IPS-NIHi11 (cell line): Measurements from ENCODE around the gene GABRG3.
A peak's percentile ranks its signal among the peaks of the same experiment; 100 is the strongest.

Source experiments
- DNase-seq: peaks from one replicate; pipeline ENCODE4 v3.0.0; 2012; ENCODE audit warnings: mixed read lengths, low spot score

GABRG3 gene

DNA sequence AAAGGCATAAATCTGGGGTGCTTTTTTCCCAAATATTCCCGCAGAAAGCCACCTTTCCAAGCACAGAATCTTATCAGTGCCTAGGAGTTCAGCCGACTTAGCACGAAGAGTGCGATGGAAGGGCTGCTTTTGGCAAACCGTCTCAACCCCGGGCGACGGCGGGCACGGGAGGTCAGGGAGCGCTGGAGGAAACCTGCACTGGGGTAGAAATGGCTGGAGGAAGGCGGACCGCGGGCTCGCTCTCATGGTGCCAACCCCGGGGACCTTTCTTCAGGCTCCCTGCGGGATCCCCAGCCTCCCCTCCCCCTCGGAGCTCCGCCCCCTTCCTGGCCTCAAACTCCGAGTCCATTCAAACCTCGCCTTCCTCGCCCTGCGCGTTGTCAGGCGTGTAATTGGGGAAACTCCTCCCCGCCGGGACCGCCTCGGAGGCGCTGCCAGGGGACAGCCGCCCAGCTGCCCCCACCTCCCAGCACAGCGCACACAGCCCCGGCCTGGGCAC is at the start of gene GABRG3:
GABRG3 (plus strand) TSS at position 470 of the 499 bp plus-strand sequence.
- peak; percentile 60 for DNase-seq

DNA sequence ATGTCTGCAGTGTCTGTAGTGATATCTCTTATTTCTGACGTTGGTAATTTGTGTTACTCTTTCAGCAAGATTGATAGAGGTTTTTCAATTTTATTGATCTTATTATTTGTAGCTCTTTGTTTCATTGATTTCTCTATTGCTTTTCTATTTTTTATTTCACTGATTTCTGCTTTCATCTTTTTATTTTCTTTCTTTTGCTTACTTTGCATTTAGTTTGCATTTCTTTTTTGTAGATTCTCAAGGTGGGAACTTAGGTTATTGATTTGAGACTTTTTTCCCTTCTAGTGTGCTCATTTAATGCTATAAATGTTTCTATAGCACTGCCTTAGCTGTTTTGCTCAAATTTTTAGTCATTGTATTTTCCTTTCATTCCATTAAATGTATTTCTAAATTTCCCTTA is 49.5 kb upstream of the GABRG3 start:
- no peak for DNase-seq

DNA sequence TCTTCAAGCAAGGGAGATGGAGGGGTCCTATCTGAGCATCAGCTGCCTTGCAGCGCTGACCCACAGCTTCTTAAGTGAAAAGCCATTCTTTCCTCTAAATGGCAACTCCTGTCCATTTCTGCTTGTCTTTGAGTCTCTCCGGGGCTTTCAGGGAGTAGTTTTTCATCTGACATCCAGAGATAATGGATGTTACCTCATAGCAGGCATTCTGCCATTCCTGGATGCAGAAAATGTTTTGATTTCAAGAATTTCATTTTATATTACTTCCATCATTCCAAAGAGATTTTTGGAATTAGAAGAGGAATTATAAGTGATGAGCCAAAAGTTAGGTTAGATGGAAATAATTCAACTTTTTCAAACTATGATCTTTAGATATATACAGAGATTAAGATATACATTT is 44.9 kb upstream of the GABRG3 start:
- DNase-seq = no peak

DNA sequence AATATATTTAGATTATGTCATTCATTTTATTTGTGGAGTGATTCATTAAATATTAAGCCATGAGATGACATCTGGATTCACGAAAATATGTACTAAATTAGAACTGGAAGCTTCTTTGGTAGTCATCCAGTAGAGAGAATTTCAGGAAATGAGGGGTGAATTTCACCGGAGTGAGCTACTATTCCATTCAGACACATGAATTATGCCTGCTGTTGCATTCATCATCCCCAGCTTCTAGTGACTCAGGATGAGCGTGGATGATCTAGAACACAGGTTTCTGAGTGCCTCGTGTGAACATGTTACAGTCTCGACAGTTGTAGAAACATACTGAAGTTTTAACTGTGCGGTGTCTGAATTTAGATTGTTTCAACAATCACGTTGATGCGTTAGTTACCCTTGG is 42.9 kb upstream of the GABRG3 start:
- no peak for DNase-seq

DNA sequence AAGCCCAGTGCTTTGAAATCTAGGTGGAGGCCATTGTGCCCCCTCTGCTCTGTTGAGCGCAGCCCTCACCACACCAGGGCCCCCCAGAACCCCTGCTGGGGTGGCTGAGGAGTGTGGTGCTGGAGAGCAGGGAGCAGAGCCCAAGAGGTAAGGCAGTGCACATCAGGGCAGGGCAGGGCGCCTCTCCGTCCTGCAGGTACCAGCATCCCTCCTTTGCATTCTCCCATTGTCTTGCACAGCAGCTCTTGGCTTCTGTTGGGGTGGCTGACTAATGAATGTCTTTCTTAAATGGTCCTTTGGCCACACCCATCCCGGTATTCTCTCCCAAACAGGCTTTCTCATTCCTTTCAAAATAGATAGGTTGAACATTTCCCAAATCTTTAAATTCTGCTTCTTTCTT is 41.4 kb upstream of the GABRG3 start:
- no peak for DNase-seq

DNA sequence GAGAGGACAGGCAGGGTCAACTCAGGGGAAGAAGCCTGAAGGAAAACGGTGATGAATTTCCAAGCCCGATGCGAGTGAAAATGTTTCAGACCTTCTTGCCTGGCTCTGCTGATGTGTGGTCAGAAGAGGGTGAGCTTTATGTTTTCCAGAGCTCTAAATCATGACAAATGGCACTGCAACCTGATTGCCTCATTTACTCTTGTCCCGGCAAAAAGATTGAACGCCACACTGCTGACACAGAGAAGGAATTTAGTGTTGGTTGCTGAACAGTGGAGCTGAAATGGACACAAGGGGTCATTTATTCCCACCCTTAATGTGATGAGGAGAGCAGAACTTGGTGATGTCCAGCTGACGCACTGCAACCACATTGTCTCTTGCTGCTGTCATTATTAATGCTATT is 36.1 kb upstream of the GABRG3 start:
- no peak for DNase-seq

DNA sequence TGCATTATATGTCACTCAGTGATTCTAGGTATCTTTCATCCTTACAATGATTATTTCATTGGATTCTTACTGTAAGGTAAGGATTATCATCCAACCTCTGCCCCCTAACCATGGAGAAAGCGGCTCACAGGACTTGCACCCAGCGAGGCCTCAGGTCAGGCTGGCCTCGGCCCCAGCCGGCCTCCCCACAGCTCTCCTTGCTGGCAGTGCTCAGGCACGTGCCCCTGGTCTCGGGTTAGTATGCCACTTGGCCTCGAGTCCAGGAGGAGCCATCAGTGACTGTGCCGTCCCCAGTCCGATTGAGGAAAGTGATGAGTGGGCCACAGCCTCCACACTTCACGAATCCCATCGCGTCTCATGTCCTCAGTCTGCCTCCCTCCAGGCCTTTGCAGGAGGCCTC is 35.7 kb upstream of the GABRG3 start:
- no peak for DNase-seq

DNA sequence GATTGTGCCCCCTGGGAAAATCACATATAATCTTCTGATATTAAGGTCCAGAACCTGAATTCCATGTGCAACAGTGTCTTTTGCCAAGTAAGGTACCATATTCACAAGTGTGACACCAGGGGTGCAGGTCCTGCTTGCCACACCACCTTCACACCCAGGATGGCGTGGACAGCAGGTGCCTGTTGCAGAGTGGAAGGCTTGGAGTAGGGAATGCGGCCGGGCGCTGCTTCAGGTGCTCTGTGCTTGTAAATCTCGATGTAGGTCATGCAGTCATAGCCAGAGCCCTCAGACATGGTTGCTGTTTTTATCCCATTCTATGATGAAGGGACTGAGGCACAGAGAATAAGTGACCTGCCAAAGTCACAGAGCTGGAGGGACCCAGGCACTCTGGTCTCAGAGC is 34.5 kb upstream of the GABRG3 start:
- no peak for DNase-seq

DNA sequence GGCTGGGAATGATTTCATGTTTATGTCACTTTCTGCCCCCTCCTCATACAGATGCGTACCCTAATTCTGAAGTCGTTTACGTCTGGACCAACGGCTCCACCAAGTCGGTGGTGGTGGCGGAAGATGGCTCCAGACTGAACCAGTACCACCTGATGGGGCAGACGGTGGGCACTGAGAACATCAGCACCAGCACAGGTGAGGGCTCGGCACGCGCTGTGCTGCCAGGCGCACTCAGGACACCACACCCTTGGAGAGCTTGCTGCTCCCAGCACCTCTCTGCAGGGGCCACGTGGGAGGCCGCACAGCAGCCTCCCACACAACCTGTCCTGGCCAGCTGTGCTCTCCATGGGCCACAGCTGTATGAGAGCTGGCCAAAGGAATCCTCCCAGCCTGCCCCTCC is 33.8 kb upstream of the GABRG3 start:
- DNase-seq = no peak

DNA sequence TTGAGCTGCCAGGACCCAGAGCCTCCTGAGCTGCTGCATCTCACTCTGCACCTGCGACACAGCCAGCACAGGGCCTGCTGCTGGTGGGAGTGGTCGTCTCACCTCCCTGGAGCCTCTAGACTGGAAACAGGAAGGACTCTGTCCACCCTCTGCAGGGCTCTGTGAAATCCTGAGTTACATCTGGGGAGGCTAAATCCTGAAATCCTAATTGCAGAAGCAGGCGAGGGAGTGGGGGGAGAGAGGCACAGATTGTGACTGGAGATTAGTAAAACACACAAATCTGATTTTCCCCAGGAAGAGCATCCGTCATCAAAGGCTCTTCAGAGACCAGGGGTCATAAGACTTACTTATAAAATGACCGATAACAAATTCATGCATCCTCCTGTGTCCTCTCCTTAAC is 31.6 kb upstream of the GABRG3 start:
- DNase-seq = no peak

DNA sequence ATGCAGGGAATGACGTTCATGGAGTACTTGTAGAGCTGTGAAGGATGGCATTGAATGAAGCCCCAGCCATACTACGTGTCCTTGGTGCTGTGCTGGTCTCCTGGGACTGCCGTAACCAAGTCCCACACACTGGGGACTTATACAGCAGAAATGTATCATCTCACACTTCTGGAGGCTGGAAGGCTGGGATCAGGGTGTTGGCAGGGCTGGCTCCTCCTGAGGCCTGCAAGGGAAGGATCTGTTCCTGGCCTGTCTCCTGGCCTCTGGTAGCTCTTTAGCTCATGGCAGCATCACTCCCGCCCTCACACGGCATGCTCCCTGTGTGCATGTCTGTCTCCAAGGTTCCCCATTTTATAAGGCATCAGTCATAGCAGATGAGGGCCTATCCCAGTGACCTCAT is 29.5 kb upstream of the GABRG3 start:
- no peak for DNase-seq

DNA sequence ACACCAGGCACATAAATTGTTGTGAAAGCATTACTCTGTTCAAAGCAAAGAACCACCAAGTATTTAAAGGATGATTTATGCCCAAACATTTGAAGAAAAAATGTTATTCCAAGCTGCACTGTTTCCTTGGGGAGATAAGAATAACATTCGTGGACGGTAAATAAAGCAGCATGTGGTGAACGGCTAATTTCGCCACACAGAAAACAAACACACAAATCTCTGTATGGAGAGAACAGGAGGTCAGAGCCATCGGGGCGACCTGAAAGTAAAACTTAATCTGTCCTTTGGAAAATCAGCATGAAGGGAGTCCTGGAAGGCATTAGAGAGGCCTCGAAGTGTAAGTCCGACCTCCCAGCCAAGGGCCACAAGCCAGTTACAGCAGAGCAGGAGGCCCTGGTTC is 27.1 kb upstream of the GABRG3 start:
- DNase-seq = no peak

DNA sequence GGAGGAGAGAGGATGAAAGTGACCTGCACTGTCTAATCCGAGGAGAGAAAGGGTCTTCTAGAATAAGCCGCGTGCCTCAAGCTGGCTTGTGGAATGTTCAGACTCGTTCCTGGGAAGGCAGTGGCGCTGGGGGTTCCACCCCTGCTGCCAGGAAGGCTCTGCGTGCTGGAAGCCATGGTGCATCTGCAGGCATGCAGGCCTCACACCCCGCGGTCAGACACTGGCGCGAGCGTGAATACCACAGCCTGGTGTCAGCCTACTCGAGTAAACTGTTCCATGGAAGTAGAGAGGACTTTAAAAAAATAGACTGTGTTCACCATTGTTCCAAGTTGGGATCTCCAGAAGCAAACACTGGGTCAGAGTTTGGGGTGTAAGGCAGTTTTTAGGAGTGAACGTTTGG is 25.9 kb upstream of the GABRG3 start:
- no peak for DNase-seq

DNA sequence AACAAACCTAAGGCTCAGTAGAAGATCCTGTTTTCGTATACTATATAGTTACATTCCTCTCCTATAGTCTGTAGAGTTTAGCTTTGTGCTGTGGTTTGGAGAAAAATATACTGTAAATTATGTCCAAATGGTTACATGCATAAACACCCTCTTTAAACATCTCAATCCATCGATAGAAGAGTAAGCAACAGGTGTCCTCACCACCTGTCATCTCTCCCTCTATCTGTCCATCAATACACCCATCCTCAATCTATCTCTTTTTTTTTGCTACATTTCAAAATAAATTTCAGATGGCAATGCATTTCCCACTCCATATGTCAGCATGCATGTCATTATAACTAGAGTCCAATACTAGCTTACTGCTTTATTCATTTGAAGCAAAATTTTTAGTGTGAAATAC is 21.0 kb upstream of the GABRG3 start:
- DNase-seq = no peak

DNA sequence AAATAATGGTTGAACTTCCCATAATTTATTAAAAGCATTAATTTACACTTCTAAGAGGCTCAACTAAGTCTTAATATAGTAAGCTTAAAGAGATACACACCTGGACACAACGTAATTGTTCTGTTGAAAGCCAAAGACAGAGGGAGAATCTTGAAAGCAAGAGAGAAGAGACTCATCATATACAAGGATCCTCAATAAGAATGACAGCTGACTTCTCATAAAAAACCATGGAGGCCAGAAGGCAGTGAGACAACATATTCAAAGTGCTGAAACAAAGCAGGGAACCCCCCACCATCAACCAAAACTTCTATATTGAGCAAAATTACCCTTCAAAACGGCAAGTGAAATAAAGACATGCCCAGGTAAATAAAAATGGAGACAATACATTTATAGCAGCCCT is 16.6 kb upstream of the GABRG3 start:
- no peak for DNase-seq

DNA sequence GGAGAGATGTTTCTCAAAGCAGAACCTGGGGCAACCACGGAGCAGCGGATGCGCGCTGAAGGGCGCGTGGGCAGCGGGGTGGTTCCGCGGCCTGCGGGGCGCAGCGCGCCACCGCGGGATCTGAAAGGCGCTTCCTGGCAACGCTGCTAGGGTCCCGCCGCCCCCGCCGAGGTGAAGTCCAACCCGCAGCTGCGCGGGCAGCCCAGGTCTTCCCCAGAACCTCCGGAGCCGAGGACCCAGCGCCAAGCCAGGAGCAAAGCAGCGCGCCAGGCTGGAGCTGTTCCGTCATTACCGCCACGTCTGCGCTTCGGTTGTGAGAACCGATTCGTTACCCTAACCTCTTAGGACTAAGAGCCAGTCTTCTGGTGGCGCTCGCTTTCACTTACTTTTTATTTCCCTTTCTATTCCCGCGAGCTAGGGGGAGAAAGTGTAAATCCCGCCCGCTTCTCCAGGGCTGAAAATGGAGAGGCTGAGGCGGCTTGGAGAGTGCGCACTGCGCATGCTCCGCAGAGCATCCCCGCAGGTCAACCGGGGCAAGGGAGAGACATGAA is 3.2 kb upstream of the GABRG3 start:
- DNase-seq = peak; percentile 81

DNA sequence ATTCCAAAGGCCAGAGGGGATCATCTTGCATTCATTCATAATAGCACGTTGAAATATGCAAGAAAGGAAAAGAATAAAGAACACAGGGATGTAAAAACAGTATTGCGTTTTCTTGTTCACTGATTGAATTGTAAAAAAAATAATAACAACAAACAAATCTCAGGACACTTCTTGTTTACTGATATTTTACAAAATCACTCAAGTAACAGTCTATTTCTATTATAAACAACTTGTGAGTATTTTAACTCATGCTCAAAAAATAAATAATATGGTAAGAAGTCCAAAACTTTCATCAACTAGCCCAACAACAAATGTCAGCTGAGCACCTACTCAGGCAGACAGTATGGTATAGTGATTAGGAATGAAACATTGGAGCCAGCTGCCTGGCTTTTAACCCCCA is 2.2 kb upstream of the GABRG3 start:
- no peak for DNase-seq

DNA sequence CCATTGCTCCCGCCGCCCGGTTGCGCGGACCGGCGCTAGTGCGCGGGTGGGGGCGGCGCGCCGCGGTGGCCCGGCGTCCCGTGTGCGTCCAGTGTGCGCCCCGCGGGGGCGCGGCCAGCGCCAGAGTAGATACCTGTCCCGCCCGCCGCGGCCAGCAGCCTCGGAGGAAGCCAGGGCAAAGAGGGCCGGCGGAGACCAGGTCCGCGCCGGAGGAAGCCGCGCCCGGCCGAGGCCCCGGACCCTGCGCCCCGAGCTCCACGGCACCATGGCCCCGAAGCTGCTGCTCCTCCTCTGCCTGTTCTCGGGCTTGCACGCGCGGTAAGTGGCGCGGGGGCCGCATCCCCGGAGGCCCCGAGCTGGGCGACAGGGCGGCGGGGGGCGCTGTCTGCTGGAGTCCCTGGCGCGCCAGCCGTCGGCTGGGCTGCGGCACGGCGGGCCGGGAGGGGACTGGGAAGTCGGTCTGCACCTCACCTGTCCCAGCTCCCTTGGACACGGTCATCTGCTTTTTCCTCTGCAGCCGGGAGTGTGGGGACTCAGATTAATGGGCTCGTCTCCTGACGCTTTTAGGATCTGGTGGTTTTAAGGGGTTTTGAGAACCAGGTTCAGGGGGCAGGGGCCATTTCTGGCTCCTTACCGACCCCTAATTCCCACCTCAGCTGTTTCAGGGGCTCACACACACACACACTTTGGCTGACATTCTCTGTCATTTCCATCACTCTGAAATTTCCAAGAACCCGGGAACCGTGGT is 464 bp downstream of the GABRG3 start:
- peak; percentile 56 for DNase-seq

DNA sequence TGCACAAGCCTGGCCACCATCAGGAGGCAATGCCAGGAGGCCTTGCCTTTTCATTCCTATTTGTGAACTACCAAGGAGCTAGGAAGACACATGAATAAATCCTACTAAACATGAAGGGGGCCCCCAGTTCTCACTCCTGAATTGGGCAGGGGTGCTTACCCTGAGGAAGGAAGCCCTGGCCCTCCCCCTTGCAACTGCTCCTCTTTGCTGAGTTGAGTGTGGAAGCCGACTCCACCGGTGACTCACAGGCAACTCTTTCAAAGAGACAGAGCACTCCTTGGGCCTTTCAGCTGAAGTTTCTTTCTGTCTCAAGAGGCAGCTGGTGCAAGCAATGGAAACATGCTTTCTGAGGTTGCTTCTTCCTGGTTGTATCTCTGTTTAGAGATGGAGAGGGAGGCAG is 1.7 kb downstream of the GABRG3 start:
- no peak for DNase-seq

DNA sequence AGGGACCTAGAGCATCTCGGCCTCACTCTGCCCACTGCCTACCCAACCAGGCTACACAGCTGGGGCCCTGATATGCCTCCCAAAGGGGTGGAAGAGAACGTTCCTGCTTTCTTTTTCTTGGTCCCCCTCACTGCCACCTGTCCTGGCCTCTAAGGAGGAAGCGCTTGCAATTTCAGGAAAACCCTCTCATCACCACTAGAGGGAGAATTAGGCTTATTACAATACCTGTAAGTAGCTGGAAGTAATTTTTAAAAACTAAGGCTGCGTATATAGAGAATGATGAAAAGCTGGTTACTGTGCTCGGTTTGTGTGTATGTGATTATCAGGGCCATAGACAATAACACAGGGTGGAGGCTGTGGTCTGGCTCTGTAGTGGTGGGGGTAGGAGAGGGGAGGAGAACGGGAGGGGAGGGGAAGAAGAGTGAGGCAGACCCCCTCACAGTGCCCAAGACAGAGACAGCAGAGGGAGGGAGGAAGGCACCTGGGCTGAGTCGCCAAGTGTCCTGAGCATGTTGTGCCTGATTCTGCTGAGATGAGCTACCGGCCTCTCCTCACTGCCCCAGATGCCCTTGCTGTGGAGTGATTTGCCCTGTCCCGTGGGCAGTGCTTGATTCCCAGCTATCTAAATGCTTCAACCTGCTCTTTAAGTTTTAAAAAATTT is 3.3 kb downstream of the GABRG3 start:
- peak; percentile 33 for DNase-seq

DNA sequence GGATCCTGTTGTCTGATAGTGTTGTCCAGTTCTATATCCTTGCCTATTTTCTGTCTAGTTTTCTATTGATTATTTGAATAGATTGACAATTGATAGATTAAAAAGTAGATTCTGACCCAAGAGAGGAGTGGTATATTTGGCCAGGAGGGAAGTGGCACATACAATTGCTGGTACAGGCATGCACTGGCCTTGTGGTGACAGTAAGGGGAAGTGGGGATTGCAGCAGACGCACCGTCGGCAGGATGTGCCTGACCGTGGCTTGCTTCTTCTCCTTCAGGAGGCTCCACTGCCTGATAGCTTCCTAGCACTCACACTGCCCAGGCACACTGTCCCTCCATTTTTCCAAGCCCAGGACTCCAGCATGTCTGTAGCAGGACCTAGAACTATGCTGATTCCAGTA is 10.5 kb downstream of the GABRG3 start:
- DNase-seq = no peak

DNA sequence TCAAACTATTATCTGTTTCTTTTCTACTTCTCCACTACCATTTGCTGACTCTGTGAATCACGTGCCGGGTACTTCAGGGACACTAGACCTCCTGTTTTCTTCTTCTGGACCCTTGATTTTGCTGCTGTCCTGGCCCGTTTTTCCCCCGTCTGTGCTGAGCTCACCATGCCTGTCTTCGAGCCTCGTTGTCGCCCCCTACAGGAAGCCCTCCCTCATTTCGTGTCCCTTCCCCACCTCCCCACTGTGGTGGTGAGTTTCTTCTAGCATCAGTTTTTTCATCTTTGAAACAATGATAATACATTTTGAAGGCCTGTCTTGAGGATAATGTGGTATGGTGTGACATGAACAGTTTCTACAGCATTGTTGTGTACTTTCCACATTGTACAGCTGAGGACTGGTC is 12.8 kb downstream of the GABRG3 start:
- DNase-seq = peak; percentile 44

DNA sequence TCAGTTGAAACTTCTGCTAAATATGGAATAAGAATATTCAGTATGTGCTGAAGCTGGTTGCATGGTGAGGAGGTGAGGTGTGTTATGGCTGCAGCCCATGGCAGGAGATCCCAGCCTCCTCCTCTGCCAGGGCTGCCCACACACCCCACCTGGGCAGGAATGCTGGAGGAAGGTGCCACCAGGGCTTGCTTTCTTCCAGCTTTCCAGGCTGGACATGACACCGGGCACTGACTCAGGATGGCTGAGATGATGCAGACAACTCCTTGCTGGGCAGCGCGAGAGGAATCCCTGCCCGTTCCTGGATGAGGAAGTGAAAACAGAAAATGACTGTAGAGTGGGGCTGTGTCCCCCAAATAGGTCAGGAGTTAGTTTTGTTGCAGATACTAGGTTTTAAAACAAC is 14.1 kb downstream of the GABRG3 start:
- no peak for DNase-seq

DNA sequence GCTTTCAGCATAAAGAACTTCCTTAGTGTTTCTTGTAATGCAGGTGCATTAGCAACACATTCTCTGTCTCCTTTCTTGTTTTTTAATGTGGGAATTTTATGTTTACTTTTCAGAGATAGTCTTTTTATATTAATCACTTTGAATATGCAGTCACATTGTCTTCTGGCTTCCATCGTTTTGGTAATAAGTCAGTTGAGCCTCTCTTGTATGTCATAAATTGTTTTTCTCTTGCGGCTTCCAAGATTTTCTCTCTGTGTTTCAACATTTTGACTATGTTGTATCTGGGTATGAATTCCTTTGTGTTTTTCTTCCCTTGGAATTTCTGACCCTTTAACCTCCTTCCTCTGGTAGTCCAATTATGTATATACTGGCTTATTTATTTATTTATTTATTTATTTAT is 25.3 kb downstream of the GABRG3 start:
- no peak for DNase-seq
